ENCODE measurements around the gene SUFU.

DNA sequence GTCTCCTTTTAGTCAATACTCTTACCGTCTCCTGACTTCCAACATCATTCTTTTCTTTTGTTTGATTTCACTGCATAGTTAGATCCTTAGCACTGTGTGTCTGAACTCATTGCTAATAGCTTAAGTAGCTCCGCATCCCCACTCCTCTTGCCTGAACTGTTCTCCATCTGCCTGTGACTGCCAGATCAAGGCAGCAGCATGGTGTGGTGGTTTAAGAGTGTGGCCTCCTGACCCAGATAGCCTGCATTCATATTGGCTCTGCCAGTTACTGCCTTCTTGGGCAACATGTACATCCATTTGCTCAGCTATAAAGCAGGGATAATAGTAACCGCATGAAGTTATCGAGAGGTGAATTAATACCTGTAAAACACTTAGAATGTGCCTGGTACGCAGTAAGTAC, 50.8 kb downstream of the SUFU start:
- TF ChIP-seq, protein P1, sequence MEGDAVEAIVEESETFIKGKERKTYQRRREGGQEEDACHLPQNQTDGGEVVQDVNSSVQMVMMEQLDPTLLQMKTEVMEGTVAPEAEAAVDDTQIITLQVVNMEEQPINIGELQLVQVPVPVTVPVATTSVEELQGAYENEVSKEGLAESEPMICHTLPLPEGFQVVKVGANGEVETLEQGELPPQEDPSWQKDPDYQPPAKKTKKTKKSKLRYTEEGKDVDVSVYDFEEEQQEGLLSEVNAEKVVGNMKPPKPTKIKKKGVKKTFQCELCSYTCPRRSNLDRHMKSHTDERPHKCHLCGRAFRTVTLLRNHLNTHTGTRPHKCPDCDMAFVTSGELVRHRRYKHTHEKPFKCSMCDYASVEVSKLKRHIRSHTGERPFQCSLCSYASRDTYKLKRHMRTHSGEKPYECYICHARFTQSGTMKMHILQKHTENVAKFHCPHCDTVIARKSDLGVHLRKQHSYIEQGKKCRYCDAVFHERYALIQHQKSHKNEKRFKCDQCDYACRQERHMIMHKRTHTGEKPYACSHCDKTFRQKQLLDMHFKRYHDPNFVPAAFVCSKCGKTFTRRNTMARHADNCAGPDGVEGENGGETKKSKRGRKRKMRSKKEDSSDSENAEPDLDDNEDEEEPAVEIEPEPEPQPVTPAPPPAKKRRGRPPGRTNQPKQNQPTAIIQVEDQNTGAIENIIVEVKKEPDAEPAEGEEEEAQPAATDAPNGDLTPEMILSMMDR (conservative IDR thresholded peaks at IDR 0.05; ENCODE audit: low read depth, low read length): no peak
- TF ChIP-seq POLR2A (IDR thresholded peaks at IDR 0.05; ENCODE audit: low read depth, low read length): no peak
- no peak for TF ChIP-seq RFX5 (IDR thresholded peaks at IDR 0.05; ENCODE audit: low read depth, low read length)
- TF ChIP-seq MXI1 (IDR thresholded peaks at IDR 0.05; ENCODE audit: borderline replicate concordance, low read depth, low read length): no peak
- TF ChIP-seq, protein P2, sequence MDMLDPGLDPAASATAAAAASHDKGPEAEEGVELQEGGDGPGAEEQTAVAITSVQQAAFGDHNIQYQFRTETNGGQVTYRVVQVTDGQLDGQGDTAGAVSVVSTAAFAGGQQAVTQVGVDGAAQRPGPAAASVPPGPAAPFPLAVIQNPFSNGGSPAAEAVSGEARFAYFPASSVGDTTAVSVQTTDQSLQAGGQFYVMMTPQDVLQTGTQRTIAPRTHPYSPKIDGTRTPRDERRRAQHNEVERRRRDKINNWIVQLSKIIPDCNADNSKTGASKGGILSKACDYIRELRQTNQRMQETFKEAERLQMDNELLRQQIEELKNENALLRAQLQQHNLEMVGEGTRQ (IDR thresholded peaks at IDR 0.05; ENCODE audit: low read depth, low read length): no peak
- TF ChIP-seq BHLHE40 (IDR thresholded peaks at IDR 0.05; ENCODE audit: low read depth, low read length): no peak
- no peak for TF ChIP-seq MAFK (IDR thresholded peaks at IDR 0.05; ENCODE audit: low read depth, low read length)
- TF ChIP-seq NFE2L2 (IDR thresholded peaks at IDR 0.05; ENCODE audit: low read depth, low read length): no peak
- no peak for TF ChIP-seq RAD21 (IDR thresholded peaks at IDR 0.05; ENCODE audit: low read length)
- no peak for TF ChIP-seq SMC3 (IDR thresholded peaks at IDR 0.05; ENCODE audit: low read depth, low read length)

All from IMR-90 (cell line).